ENCODE results near the gene KCNH3.

The KCNH3 gene

DNA sequence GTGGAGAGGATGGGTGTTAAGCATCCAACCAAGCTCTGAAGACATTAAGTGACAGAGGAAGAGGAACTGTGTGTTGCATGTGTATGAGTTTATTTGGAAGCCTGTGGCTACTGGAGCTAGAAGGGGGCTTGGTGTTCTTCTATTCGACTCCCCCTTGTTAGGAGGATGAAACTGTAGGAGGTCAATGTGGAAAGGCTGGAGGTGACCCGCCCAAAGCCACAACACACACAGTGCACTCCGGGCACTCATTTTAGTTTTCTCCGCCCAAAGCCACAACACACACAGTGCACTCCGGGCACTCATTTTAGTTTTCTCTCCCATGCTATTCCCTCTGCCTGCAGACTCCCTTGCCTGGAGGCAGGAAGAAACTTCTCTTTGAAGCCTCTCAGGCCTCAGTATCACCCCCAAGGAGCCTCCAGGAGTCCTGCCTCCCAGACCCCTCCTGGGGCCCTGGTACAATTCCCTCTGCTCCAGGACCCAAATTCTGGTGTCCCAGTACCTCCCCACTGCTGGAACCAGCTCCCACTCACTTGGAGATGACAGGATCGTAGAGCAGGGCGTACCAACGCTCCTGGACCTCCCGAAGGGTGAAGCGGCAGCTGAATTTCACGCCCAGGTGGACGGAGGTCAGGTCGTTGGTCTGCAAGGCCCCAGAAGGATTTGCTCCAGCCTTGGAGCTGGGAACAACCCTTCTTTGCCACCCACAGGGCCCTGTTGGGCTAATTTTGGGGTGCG, 25.3 kb downstream of the KCNH3 start:
- DNase-seq: peak; percentile 57

DNA sequence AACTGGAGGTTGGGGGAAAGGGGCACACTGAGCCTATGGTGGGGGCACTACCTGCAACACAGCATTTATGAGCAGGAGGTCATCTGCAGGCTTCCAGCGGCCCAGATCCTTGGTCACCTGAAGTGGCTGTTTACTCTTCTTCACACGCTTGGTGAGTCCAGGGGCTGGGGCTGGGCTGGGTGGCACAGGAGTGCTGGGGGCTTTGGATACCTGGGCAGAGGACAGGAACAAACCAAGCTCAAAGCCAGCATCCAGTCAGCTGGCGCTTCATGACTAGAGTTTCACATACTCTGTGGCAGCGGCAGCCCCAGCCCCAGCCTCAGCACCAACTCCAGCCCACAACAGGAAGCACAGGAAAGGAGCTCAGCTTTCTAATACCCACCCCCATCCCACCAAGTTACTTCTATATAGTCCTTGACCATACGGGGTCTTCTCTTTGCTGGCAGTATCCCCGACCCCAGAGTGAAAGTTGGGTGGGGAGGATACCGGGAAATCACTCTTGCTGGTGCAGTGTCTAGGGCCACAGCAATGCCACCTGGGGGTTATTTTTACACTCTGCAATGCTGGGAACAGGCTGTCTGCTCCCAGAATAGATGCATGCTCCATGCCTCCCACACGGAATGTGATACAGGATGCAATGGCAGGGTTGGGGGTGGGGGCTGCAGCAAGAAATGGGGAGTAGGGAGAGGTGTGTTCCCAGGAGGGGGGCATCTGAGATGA, 26.0 kb downstream of the KCNH3 start:
- DNase-seq: no peak

DNA sequence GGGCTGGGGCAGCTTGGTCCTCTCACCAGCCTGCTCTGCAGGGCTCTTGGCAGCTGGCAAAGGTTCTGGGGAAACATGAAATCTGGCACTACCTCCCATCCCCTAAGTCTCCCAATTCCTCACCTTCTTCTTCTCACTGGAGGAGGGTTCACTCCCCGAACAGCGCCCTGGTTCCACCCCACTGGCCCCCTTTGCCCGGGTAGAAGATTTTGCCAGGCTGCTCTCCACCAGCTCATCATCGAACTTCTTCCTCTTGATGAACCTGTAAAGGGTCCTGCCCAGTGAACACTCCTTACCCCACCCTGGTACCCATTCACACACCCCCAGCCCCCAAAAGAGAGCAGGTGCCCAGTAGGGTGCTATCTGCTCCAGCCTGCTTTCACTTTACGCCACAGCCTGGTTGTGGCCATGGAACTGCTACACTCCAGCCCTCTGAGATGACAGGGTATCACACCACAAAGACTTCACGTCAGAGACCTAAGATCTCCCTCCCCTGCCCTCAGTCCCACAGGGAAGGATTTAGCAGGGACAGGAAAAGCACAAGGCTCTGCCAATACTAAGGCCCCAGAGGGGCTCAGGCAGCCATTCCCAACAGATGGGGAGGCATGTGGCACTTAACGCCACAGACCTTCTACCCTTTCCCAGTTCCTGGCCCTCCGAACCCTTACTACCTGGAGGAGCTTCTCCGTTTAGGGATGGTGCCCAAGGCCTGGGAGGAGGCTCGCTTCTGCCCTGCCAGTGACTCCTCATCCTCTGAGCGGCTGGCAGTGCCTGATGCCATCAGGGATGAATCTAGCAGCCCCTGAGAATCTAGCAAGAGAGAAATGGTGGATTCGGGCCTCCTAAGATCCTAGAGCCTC, 26.8 kb downstream of the KCNH3 start:
- DNase-seq: no peak

DNA sequence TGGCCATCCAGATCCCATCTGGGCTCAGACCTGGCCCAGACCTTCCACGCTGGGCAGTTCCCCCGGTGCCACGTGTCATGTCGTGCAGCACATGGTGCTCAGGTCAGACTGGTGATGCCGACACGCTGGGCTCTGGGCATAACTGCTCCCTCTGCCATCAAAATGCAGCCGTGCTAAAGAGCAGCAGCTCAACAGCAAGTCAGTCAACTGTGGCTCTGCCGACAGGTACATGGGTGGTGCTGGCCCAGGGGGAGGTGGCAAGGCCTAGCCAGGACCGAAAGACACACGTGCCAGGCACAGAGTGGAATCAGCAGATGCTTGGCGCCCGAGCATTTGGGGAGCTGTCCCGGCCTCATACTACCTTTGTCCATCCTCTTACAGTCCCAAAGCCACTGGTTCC, 27.5 kb downstream of the KCNH3 start:
- DNase-seq: no peak

DNA sequence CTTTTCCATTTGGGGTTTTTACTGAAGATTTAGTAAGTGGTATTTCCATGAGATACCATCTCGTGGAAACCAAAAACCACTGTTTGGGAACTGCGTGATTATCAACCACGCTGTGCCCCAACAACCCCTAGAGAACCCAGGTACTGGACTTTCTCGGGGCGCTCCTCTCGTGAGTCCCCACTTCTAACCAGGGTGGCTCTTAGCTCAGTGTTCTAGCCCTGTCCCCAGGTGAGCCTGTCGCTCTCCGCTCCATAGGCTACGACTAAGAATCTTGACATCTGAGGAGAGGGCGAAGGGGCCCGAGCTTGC, 28.4 kb downstream of the KCNH3 start:
- peak; percentile 40 for DNase-seq

DNA sequence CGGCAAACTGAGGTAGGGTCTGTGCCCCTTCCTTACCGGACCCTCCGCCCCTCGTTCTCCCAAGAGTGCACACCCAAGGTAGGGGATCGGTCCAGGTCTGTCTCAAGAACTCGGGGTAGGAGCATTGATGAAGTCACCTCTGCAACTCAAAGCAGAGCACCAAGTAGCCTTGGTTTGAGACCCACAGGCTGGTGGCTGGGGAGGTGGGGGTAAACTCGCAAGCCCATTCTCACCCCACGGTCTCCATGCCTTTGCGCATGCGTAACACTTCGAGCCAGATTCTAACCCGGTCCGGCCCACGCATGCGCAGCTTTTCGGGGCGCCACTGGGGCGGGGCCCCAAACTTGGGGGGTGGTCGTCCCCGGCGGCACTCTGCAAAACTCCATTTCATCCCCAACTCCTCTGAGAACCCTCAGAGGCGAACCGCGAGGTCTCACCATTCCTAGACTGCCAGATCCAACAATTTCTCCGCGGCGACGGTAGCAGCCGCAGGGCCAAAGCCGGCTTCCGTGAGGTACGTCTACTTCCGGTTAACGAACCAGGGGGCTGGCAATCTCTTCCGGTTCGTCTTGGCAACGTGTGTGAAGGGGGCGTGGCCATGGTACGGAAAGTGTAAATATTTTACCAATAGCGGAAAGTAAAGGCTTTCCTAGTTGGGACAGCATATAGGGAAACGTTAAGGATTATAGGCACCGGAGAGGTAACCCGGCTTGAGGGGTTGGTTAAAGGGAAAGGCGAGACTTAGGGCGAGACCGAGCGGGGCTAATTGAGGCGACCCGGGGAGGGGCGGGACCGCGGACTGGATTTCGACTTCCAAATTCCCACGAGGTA, 29.0 kb downstream of the KCNH3 start, which contains the start of gene MCRS1:
Gene MCRS1 (minus strand): TSS at position 532 of the 831 bp plus-strand sequence. CDS start 1,411 bp downstream, outside the sequence.
- peak; percentile 99 for DNase-seq

DNA sequence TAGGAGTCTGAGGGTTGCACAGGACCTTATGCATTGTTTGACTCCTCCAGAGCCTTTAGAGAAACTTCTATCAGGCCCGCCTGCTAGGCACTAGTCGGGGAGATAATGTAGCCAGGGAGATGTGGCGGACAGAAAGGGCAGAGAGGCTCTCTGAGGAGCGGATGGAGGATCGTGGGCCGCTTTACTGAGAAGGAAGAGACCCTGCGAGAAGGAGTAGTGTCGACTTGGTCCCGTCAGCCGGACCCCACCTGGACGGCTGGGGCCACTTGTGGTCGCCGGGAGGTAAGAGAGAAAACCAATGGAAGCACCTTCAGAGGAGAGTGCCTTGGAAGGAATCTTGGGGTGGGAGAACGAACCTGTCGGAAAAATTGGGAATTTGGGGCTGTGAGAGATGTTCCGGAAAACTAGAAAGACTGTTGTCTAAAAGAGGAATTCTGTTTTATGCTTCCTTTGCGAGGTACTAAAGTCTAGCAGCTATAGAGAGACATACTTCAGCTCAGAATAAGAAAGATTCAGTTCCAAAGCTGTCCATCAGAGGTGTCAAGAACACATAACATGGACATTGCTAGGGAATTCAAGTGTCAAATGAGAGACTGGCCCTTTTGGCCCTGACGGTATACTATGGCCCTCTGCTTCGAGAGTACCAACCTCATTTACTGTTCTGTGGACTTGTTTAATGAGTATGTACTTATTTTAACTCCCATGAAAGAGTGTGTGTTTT, 29.8 kb downstream of the KCNH3 start:
- peak; percentile 75 for DNase-seq

DNA sequence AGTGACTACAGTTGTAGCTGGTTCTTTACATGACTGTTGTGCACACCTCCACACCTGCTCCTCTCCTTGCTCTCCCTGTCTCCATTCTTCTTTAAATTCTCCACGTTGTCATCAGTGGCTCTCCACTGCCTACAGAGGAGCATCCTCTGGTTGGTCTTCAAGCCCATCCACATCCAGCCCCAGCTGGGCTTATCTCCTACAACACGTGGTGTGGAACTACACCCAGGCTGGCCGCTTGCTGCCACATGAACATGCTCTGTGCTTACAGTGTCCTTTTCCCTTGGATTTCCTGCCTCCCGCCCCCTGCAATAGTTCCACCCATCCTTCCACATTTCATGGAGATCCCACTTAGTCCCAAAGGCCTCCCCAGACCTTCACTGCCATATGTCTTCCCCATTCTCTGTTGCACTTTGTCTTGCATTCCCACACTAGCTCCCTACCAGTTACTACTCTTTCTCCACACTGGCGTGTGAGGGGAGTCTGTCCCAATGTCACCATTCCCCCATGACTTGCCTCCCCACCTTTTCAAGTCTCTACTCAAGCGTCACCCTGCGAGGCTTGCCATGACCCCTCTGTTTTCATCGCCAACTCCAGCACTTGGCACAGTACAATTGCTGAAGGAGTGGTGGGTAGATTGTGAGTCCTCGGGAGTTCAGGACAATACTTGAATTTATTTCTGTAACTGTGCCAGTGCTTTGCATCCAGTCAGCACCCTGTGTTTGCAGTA, 38.9 kb downstream of the KCNH3 start:
- DNase-seq: peak; percentile 54

DNA sequence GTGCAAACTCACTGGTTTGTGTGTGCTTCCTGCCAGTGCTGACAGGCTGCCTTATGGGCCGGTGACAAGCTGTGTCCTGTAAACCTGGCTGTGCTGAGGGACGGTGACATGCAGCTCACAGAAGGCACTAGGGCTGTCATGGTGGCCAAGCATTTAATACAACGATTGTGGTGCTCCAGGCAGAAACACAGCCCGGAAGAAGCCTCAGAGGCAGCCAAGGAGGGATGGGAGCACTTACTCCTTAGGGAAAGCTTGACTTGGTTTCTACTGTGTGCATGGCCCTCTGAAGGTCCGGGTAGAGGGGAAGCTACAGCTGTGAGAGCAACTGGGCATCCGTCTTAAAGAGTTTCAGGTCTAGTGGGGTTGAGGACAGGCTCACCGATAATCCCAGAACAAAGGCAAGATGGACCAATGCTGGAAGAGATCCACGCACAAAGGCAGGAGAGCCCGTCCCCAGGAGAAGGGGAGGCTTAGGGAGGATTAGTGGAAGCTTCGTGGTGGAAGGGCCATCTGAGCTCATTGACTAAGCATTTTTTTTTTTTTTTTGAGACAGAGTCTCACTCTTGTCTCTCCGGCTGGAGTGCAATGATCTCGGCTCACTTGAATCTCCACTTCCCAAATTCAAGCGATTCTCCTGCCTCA, 39.8 kb downstream of the KCNH3 start:
- DNase-seq: no peak

DNA sequence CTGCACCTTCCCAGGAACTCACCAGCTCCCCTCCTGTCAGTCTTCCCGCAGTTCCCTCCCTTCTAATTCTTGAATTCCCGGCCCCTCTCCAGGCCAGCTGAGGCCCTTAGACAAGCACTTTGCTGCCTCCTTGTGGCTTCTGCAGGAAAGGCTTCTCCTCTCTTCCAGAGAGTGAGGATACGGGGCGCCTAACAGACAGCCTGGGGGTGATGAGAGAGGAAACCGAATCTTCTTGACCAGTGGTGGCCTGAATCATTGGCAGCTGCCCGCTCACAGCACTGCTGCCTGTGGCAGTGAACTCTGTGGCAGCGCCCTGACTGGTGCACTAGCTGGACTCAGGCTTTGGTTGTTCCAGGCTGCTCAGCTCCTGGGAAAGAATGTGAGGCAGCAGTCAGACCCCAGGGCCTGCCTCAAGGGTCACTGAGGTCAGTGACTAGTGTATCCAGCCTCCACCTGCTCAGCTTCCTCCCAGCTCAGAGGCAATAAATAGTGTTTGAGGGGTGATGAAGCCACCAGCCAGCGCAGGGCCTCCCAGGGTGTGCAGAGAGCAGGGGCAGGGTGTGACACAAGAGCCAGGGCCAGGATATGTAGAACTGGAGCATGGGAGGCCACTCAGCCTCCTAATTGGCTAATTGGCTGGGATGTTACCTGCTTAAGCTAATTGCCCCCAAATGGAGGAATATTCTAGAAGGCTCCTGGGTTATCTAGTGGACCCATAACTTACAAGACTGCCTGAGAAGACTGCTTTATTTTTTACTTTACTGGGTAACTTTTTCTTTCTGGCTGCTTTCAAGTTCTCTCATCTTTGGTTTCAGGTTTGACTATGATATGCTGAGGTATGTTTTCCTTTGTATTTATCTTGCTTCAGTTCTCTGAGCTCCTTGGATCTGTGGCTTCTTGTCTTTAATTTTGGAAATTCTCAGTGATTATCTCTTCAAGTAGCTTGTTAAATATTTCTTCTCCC, 42.0 kb downstream of the KCNH3 start:
- DNase-seq: peak; percentile 87

DNA sequence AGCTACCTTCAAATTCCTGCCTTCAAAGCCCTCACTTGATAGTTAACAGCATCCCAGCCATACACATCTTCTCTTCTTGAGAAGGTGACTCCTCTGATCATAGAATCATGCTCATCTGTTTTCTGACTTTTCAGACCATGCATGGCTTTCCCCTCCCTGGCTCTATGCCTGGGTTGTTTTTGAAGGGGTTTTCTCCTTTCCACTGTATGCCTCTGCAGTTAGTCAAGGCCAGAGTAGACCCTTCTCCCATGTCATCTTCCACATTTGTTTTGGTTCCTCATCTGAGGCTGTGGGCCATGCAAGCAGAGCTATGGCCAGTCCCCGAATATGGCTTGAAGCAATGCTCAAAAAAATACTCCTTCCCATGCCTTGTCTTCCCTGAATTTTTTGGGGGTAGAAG, 43.4 kb downstream of the KCNH3 start:
- no peak for DNase-seq

DNA sequence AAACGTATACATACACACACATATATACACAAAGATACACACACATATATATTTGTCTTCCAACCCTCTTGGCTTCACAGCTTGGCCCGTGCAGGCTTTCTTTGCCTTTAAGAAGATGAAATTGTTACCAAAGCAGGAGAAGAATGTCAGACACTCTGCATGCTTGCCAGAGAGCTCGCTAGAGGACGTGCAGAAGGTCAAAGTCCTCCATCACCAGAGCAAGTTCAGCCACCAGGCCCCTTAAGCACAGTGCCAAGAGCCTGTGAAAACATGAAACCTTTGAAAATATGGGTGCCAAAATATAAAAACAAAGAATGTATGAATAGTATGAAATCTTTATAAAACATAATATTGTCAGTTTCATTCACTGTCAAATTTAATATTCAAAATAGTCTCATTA, 44.0 kb downstream of the KCNH3 start:
- no peak for DNase-seq

DNA sequence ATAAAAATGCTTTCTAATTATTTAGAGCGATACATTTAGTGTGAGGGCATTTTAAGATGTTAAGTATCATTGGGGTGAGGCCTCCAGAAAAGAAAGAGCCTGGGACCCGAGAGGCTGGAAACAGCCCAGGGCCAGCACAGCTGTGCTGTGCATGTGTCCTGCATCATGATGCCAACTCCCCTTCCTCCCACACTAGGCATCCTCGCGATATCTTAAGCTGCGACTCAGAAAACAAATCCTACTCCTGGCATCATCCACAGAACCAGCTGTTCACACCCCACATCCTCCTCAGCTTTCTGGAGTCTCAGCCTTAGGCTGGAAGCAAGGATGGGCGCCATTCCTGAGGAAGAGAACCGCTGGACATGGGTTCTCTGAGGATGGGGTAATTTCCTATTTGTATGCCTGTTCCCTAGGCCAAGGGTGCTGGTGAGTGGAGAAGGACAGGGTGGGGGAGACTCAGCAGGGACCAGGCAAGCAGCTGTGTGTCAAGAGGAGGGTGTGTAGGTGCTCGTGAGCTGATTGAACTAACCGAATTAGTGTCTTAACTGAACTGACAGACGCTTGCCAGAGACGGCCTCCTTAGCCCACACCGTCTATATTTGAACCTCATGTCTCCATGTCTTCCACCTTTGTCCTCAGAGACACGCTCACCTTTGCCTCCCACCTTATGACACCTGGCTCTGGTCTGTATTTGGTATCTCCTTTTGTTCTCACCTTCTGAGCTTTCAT, 44.7 kb downstream of the KCNH3 start:
- DNase-seq: no peak

DNA sequence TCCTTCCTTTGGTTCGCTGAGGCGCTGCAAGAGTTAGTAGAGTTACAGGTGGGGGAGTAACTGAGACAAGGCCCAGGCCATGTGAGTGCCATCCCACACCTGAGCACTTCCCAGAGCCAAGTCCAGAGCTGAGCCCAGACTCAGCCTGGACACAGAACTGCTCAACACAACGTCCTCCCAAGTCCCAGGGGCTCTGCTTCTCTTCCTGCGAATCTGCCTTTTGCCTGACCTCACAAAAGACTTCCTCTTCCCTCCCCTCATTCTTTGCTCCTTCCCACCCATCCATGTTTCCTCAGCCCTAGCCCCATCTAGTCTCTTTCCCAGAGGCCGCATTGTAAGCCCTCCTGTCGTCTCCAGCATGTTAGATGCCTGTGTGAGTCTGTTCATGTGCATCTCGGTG, 45.8 kb downstream of the KCNH3 start:
- no peak for DNase-seq

DNA sequence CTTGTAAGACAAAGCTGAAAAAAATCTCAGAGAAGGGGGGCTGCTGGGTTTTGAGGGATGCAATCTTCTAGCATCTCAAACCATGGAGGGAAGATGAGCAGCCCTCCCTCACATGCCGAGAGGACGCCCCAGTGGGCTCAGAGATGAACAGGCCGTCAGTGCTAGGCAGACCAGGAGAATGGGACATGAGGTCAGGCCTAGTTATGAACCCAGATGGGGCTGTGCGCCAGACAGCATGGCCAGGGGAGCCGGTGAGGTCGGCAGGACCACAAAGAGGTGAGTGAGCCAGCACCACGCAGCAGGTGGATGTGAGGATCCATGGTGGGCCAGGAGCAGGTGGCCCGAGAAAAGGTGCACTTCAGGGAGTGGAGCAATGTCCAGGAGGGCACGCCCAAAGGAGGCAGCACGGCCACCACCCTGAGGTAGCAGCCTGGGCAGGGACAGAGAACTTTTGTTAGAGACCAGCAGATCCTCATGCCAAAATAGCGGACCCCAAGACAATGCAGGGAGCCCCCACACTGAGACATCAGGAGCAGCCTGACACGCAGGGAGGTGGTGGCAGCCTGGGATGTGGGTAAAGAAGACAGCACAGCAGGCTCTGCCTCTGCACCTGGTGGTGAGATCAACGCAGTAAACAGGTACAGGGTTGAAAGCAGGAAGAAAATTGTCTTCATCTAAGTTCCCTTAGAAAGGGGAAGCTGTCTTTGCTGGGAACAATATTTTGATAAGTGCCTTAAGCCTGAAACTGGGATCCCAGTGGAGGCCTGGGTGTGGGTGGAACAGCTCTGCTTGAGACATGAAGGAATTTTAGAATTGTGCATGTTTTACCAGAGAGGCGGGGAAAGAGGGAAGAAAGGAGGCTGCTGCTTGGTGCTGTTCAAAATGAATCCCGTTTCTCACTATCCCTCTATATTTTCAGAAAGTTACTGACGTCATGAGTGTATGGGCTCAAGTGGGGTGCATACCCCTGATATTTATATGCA, 46.9 kb downstream of the KCNH3 start:
- DNase-seq: no peak

DNA sequence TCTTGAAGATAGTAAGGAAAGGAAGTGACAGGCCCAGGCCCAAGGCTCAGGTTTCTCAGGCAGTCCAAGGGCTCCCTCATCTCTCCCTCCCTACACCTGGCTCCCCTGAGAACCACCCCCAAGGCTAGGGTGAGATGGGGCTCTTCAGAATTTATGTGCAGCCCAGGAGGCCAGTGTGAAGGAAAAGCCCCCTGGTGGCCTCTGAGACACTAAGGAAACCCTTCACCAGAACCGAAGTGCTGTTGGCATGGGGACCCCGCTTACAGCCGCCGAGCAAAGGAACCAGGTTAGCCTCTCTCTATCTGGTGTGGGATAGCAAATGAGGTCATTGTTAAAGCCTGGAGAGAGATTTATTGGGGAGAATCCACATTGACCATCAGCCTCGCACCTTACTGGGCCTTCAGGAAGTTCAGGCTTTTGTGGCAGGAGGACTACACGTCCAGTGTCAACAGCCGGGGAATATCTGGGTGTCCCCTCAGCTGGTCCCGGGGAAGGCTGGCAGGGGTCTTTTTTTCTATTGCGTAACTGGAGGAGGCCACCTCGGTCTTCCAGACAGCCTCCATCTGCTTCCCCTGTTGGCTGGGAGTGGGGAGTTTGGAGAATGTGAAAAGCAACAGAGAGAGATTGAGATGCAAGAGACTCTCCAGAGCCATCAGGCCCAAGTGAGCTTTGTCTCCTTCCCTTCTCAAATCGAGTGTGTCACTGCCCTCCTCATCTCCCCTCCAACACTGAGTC, 48.5 kb downstream of the KCNH3 start:
- DNase-seq: peak; percentile 28

DNA sequence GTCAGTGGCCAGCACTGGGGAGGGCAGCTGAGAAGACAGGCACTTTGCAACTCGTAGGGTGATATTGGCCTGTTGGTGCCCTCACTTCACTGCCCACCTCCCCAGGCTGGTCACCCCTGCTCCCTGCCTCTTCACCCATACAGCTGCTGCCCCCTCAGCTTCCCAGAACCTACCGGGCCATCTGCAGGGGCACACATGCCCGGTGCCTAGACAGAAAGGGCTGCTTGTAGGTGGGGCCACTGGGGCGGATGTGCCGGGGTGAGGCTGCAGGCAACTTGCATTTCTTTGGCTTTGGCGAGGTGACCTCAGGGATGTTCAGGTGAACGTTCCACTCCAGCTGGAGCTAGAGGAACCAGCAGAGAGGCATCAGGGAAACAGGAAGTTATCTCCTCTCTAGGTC, 49.5 kb downstream of the KCNH3 start:
- no peak for DNase-seq
